ENCODE measurements around the gene MACROD2.

MACROD2 gene

GRCh38 chr20:15923030-15923776 is 1927.9 kb downstream of the MACROD2 start:
- H3K4me3 Mint-ChIP-seq: no peak overlapping the region

GRCh38 chr20:15924556-15924955 is 1929.2 kb downstream of the MACROD2 start:
- H3K9me3 Mint-ChIP-seq: peaks cover 9% of the 10 kb centered on the region
- H3K36me3 Mint-ChIP-seq (ENCODE audit: low read depth): no peaks in the 10 kb centered on the region
- no peaks in the 10 kb centered on the region for H3K4me1 Mint-ChIP-seq (ENCODE audit: low read depth)
- H3K4me3 Mint-ChIP-seq: no peak overlapping the region
- no peak overlapping the region for H3K27ac Mint-ChIP-seq
- H3K27me3 Mint-ChIP-seq (ENCODE audit: low read depth): no peaks in the 10 kb centered on the region

More at GRCh38 chr20:15923030-15923776, 1927.9 kb downstream of the MACROD2 start:
- Mint-ChIP-seq H3K9me3 (peaks cover 9% of the 10 kb centered on the region), H3K36me3 (ENCODE audit: low read depth) (no peaks in the 10 kb centered on the region), H3K4me1 (ENCODE audit: low read depth) (no peaks in the 10 kb centered on the region), H3K27me3 (ENCODE audit: low read depth) (no peaks in the 10 kb centered on the region), H3K27ac (no peak overlapping the region)

- Mint-ChIP-seq H3K4me3 (no peak overlapping the region), H3K27me3 (ENCODE audit: low read depth) (no peaks in the 10 kb centered on the region), H3K27ac (no peak overlapping the region), H3K4me1 (ENCODE audit: low read depth) (no peaks in the 10 kb centered on the region), H3K36me3 (ENCODE audit: low read depth) (no peaks in the 10 kb centered on the region), H3K9me3 (peaks cover 9% of the 10 kb centered on the region)
Measured at GRCh38 chr20:15925376-15925775, 1930.1 kb downstream of the MACROD2 start.

GRCh38 chr20:15927893-15928650 is 1932.8 kb downstream of the MACROD2 start:
- Mint-ChIP-seq H3K4me1 (ENCODE audit: low read depth) (no peaks in the 10 kb centered on the region), H3K27me3 (ENCODE audit: low read depth) (no peaks in the 10 kb centered on the region), H3K27ac (no peak overlapping the region), H3K9me3 (no peaks in the 10 kb centered on the region), H3K36me3 (ENCODE audit: low read depth) (no peaks in the 10 kb centered on the region), H3K4me3 (no peak overlapping the region)

GRCh38 chr20:15928946-15929345 is 1933.6 kb downstream of the MACROD2 start:
- Mint-ChIP-seq H3K4me1 (ENCODE audit: low read depth) (no peaks in the 10 kb centered on the region), H3K27ac (no peak overlapping the region), H3K9me3 (peaks cover 2% of the 10 kb centered on the region), H3K36me3 (ENCODE audit: low read depth) (no peaks in the 10 kb centered on the region), H3K27me3 (ENCODE audit: low read depth) (no peaks in the 10 kb centered on the region), H3K4me3 (no peak overlapping the region)

GRCh38 chr20:15930311-15931305 is 1935.3 kb downstream of the MACROD2 start:
- Mint-ChIP-seq H3K4me3 (no peak overlapping the region), H3K9me3 (peaks cover 12% of the 10 kb centered on the region), H3K4me1 (ENCODE audit: low read depth) (no peaks in the 10 kb centered on the region), H3K36me3 (ENCODE audit: low read depth) (no peaks in the 10 kb centered on the region), H3K27ac (no peak overlapping the region), H3K27me3 (ENCODE audit: low read depth) (no peaks in the 10 kb centered on the region)

GRCh38 chr20:15931897-15932296 is 1936.6 kb downstream of the MACROD2 start:
- H3K27ac Mint-ChIP-seq: no peak overlapping the region
- no peaks in the 10 kb centered on the region for H3K27me3 Mint-ChIP-seq (ENCODE audit: low read depth)
- H3K36me3 Mint-ChIP-seq (ENCODE audit: low read depth): no peaks in the 10 kb centered on the region
- no peak overlapping the region for H3K4me3 Mint-ChIP-seq
- peaks cover 14% of the 10 kb centered on the region for H3K9me3 Mint-ChIP-seq
- H3K4me1 Mint-ChIP-seq (ENCODE audit: low read depth): no peaks in the 10 kb centered on the region

- H3K4me3 Mint-ChIP-seq: no peak overlapping the region
- no peak overlapping the region for H3K27ac Mint-ChIP-seq
- H3K4me1 Mint-ChIP-seq (ENCODE audit: low read depth): no peaks in the 10 kb centered on the region
- H3K36me3 Mint-ChIP-seq (ENCODE audit: low read depth): no peaks in the 10 kb centered on the region
- H3K9me3 Mint-ChIP-seq: peaks cover 14% of the 10 kb centered on the region
- no peaks in the 10 kb centered on the region for H3K27me3 Mint-ChIP-seq (ENCODE audit: low read depth)
Measured at GRCh38 chr20:15937179-15937578, 1941.9 kb downstream of the MACROD2 start.

GRCh38 chr20:15938847-15939246 is 1943.5 kb downstream of the MACROD2 start:
- Mint-ChIP-seq H3K9me3 (peaks cover 13% of the 10 kb centered on the region), H3K4me3 (no peak overlapping the region), H3K27ac (no peak overlapping the region), H3K4me1 (ENCODE audit: low read depth) (no peaks in the 10 kb centered on the region), H3K36me3 (ENCODE audit: low read depth) (no peaks in the 10 kb centered on the region), H3K27me3 (ENCODE audit: low read depth) (no peaks in the 10 kb centered on the region)

- no peaks in the 10 kb centered on the region for H3K36me3 Mint-ChIP-seq (ENCODE audit: low read depth)
- H3K27me3 Mint-ChIP-seq (ENCODE audit: low read depth): no peaks in the 10 kb centered on the region
- no peaks in the 10 kb centered on the region for H3K4me1 Mint-ChIP-seq (ENCODE audit: low read depth)
- peaks cover 6% of the 10 kb centered on the region for H3K9me3 Mint-ChIP-seq
- no peak overlapping the region for H3K27ac Mint-ChIP-seq
- no peak overlapping the region for H3K4me3 Mint-ChIP-seq
Measured at GRCh38 chr20:15940127-15940526, 1944.8 kb downstream of the MACROD2 start.

GRCh38 chr20:15942130-15942529 is 1946.8 kb downstream of the MACROD2 start:
- H3K27me3 Mint-ChIP-seq (ENCODE audit: low read depth): no peaks in the 10 kb centered on the region
- H3K36me3 Mint-ChIP-seq (ENCODE audit: low read depth): no peaks in the 10 kb centered on the region
- peaks cover 6% of the 10 kb centered on the region for H3K9me3 Mint-ChIP-seq
- no peak overlapping the region for H3K27ac Mint-ChIP-seq
- no peak overlapping the region for H3K4me3 Mint-ChIP-seq
- no peaks in the 10 kb centered on the region for H3K4me1 Mint-ChIP-seq (ENCODE audit: low read depth)

- no peak overlapping the region for H3K27ac Mint-ChIP-seq
- H3K4me3 Mint-ChIP-seq: no peak overlapping the region
- H3K9me3 Mint-ChIP-seq: peaks cover 6% of the 10 kb centered on the region
- no peaks in the 10 kb centered on the region for H3K27me3 Mint-ChIP-seq (ENCODE audit: low read depth)
- H3K4me1 Mint-ChIP-seq (ENCODE audit: low read depth): no peaks in the 10 kb centered on the region
- H3K36me3 Mint-ChIP-seq (ENCODE audit: low read depth): no peaks in the 10 kb centered on the region
Measured at GRCh38 chr20:15945289-15945688, 1950.0 kb downstream of the MACROD2 start.

- Mint-ChIP-seq H3K27ac (no peak overlapping the region), H3K4me3 (no peak overlapping the region), H3K36me3 (ENCODE audit: low read depth) (no peaks in the 10 kb centered on the region), H3K27me3 (ENCODE audit: low read depth) (no peaks in the 10 kb centered on the region), H3K9me3 (peaks cover 10% of the 10 kb centered on the region), H3K4me1 (ENCODE audit: low read depth) (no peaks in the 10 kb centered on the region)
Measured at GRCh38 chr20:15949391-15949790, 1954.1 kb downstream of the MACROD2 start.

- no peaks in the 10 kb centered on the region for H3K36me3 Mint-ChIP-seq (ENCODE audit: low read depth)
- no peak overlapping the region for H3K4me3 Mint-ChIP-seq
- H3K27ac Mint-ChIP-seq: no peak overlapping the region
- H3K9me3 Mint-ChIP-seq: peaks cover 5% of the 10 kb centered on the region
- H3K27me3 Mint-ChIP-seq (ENCODE audit: low read depth): no peaks in the 10 kb centered on the region
- no peaks in the 10 kb centered on the region for H3K4me1 Mint-ChIP-seq (ENCODE audit: low read depth)
Measured at GRCh38 chr20:15951658-15952057, 1956.3 kb downstream of the MACROD2 start.
